ENCODE data around the gene ABHD15.
A peak's percentile ranks its signal among the peaks of the same experiment; 100 is the strongest.
"Not testable (repeated sequence)": the region's sequence is repeated elsewhere in the genome, so short reads cannot be mapped to it uniquely, and the experiment has no call there.

ABHD15 gene

DNA sequence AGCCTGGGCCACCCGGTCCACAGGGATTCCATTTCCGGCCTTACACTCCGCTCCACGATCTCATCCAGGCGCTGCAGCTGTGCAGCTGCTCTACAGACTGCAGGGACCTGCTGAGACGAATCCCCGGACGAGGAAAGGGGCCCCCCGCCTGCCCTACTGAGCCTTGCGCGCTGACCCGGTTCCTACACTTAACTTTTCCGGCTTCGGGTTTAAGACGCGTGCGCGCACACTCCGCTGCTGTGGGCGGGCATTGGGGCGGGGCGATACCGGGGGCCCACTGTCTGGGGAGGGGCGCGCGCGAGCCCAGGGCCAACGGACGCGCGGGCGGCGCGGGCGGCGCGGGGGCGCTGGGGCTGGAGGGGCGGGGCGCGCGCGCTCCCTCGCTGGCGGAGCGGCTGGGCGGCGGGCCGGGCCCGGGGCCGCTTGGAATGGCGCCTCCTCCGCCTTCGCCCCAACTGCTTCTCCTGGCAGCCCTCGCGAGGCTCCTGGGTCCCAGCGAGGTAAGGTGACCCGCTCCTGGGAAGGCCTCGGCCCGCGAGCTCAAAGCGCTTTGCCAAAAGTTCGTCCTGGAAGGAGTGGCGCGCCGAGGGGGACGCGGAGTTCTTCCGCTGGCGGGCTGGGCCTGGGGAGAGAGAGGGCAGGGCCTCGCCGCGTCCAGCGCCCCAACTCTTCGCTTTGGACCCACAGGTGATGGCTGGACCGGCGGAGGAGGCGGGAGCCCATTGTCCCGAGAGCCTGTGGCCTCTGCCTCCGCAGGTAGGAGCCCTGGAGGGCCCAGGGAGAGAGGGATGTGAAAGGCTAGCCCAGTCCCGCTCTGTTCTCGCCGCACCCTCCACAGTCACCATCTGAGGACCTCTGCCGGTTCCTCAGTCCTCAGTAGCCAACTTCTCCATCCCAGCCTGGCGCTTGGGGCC, 1.8 kb upstream of the ABHD15 start, which contains the start of gene TP53I13:
Gene TP53I13, plus strand, starts transcription at position 371 of the 914 bp plus-strand sequence. Its CDS starts 58 bp downstream, at position 429.
- DNase-seq, result peak; percentile 91

DNA sequence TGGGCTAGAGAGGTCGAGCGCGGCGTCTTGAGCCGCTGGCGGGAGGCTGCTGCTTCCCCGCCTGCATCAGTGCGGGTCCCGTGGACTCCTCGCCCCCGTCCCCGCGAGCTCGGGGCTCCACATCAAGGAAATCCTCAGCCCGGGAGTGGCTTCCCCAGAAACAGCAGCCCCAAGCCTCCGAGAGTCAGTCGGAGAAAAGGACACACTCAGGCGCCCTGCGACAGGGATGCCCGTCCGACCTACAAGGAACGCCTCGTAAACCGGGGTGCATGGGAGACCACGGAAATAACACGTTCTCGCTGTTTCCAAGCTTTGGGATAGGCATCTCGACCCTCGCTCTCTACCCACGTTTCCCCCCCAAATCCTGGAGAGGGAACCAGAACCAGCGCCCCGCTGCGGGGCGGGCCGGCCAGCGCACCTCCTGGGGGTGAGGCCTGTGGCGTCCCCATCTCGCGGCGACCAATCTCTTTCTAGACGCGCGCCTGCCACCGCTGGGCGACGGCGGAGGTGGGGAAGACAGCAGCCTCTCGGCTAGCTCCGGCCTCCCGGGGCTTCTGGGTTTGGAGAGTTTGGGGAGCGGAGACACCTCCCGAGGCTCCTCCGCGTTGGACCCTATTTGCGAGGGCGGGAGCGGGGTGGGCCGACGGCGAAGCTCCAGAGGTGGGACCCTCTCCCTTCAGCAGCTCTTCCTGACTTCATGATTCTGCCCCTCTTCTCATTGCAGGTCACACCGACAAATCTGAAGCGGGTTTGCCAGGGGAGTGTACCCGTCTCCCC, 905 bp upstream of the ABHD15 start:
- DNase-seq, result peak; percentile 81

DNA sequence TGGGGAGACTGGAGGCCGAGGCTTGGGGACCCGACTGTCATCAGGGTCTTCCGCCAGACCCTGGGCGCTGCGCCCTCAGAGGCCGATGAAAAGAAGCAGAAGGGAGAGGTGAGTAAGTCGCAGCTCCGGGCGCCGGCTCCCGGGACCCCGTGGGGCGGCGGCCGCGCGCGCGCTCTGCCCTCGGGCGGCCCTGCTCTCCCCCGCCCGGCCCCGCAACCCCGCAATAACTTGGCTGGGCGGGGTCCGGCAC, 392 bp upstream of the ABHD15 start:
- no peak for DNase-seq

DNA sequence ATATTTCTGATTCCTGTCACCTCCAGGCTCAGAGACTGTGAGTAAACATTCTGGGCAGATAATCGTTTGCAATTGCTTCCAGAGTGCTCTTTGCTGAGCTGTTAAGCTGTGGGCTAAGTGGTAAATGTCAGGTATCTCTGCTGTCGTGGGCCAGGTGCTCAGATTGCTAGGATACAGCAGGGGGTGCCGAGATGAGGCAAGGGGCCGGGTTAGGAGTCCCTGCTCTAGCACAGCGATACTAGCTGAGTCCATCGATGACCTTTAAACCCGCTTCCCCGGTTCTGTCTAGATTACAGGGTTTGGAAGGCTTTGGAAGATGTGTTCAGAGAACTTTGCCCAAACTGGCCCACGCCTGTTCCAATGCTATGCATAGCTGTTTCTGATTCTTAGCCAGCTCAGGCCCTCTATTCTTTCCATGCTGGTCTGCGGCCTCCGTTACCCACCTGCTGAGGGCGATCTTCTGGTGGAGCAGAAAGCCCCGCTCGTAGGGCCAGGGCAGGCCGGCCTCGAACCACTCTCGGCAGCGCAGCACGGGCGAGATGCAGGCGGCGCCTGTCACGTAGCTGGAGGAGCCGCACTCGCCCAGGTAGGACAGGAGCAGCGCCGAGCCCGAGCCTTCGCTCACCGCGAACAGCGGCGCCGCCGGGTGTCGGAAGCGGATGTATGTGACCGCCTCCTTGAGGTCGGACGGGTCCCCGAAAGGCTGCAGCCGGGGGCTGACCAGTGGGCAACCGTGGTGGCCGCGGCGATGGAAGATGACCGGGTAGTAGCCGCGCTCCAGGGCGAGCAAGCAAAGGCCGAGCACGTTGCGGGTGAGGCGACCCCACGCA, 979 bp downstream of the ABHD15 start:
- DNase-seq, result peak; percentile 61

DNA sequence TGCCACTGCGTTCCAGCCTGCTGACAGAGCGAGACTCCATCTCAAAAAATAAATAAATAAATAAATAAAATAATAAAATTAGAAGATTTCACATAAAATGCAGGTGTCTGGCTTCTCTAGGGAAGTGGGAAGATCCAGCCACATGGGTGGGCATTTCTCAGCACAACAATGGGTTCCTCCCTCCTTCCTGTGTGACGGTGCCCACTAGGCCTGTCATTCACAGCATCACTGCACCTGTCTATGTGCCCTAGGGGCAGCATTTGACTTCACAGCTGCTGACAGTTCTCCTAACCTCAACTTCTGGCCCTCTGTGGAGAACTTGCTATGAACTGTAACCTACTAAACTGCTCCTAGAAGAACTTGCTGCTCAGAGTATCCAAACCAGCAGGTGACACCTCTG, 3.0 kb downstream of the ABHD15 start:
- DNase-seq, result no peak

DNA sequence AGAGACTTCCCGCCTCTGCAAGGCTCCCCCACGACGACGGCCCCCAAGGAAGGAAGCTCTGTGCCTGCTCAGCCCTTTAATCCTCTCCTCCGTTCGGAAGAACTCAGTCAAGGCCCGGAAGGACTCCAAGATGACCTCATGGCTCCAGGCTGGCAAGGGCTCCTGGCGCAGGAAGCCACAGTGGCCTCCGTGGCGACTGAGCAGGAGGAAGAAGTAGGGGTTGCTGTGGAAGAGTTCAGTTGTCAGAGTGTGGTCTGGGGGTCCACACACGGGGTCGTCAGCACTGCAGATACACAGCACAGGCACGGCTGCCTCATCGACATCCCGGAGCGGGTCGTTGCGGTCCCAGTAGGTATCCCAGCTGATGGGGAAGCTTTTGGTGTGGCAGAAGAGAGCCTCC, 4.2 kb downstream of the ABHD15 start:
- no peak for DNase-seq

DNA sequence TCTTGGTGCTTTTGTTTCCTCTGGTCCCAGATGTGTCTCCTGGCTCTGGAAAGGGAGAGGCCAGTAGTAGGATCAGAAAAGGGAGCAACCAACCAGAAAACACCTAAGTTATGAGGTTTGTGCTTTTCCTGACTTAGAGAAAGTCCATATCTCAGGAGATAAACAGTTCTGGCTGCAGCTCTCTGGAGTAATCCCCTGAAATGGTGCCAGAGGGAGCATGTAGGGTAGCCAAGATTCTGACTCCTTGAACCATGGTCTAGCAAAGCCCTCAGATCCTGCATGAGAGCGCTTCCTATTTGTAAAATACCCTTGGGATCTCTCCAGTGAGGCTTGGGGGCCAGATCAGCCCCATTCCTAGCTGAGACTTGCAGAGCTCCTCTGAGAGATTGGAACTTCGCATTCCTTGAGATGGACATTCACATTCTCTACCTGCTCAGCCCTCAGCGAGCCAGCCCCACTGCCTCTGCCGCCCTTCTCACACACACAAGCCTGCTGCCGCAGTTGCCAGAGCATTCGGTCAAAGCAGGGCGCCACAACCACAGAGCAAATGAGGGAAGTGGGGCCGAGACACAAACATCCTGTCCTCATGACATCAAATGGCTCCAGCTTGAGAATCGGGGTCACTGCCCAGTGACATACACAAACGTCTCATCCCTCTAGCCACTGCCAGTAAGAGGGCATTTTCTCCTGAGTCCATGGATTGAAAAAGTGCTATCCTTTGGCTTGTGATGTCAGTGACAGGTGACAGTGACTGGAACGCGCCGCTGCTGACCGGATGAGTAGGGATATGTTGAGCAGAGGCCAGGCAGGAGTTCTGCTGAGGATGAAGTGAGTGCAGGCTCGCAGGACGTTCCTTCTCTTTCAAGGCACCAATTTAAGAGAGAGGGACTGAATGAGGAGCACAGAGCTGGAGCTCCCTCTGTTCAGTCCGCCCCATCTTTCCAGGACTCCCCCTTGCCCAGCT, 5.0 kb downstream of the ABHD15 start:
- no peak for DNase-seq

DNA sequence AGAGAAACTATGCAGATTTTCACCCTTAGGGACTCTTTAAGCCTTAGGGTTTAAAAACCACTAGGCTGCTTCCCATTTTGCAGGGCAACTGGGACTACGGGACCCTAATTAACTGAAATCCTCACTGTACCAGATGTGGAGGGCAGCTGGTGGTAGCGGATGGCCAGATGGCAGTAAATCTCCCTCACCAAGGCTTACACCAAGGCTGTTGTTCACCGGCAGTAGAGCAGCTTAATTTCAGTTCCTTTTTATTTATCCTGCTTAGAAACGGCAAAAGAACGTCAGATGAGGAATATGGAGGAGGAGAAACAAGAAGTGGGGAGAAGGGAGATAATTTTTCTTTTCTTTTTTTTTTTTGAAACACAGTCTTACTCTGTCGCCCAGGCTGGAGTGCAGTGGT, 6.5 kb downstream of the ABHD15 start:
- DNase-seq, result no peak

DNA sequence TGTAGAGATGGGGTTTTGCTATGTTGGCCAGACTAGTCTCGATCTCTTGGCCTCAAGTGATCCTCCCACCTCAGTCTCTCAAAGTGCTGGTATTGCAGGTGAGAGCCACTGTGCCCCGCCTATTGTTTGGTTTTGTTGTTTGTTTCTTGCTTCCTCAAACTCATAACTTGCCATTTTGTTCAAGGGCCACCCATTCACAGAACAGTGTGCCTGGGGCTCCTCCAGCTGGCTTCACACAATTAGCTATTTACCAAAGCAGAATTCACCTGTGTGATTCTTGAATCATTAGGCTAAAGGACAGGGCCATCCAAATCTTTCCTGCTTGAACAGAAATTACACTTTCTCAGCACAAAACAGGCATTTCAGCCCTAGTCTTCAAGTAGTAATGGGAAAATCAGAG, 7.2 kb downstream of the ABHD15 start:
- no peak for DNase-seq

DNA sequence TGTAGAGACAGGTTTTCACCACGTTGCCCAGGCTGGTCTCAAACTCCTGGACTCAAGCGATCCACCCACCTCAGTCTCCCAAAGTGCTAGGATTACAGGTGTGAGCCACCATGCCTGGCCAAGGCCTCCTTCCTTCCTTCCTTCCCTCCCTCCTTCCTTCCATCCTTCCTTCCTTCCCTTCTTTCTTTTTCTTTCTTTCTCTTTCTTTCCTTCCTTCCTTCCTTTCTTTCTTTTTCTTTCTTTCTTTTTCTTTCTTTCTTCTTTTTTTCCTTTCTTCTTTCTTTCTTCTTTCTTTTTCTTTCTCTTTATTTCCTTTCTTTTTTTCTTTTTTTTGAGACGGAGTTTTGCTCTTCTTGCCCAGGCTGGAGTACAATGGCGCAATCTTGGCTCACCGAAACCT, 8.7 kb downstream of the ABHD15 start:
- not testable (repeated sequence) for DNase-seq

DNA sequence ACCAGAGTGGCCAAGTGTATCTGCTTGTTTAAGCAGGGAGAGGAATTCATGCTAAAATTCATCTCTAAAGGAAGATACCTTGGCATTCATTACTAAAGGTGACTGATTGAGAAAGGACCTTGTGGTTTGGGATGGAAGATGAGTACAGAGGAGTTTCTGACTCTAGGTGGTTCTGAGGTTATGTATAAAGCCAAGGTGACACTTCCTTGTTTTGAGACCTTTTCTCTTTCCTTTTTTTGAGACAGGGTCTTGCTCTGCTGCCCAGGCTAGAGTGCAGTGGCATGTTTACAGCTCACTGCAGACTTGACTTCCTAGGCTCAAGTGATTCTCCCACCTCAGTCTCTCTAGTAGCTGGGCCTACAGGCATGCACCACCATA, 9.1 kb downstream of the ABHD15 start:
- no peak for DNase-seq

DNA sequence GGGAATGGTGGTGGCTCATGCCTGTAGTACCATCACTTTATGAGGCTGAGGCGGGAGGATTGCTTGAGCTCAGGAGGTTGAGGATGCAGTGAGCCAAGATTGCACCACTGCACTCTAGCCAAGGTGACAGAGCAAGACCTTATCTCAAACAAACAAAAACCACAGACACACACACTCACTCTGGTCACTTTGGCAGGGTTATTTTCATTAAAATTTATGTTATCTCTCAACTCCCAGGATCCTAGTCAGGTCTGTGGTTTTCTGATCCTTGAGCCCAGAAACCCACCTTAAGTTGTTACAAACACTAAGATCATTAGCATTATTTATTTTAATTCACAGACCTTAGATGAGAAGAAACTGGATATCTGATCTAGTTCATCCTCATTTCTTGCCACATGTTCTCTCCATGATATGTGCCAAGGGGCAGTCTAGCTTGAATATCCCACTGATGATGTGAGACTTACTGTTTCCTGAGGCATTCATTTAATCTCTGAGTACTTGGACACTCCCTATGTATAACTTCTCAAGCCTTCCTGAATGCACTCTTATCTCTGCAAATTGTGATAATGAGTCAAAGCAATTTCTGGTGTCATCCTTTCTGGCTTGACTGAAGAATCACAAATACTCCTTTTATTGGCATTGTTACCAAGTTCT, 9.6 kb downstream of the ABHD15 start:
- DNase-seq, result no peak

DNA sequence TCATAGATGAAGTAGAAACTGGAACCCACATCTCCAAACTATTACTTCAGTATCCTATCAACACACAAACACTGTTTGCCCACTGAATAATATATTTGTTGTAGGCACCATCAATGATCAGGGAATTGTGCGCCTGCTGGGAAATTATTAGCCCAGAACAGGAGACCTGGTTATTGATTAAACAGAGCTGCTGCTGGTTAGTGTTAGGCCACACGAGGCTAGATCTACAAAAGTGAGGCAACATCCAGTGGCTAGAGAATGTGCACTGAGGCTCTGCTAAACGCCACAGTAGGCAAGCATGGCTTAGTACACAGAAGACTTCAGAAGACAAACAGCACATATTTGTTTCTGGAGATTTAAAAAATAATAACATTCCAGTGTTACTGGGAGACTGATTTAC, 11.0 kb downstream of the ABHD15 start:
- no peak for DNase-seq

DNA sequence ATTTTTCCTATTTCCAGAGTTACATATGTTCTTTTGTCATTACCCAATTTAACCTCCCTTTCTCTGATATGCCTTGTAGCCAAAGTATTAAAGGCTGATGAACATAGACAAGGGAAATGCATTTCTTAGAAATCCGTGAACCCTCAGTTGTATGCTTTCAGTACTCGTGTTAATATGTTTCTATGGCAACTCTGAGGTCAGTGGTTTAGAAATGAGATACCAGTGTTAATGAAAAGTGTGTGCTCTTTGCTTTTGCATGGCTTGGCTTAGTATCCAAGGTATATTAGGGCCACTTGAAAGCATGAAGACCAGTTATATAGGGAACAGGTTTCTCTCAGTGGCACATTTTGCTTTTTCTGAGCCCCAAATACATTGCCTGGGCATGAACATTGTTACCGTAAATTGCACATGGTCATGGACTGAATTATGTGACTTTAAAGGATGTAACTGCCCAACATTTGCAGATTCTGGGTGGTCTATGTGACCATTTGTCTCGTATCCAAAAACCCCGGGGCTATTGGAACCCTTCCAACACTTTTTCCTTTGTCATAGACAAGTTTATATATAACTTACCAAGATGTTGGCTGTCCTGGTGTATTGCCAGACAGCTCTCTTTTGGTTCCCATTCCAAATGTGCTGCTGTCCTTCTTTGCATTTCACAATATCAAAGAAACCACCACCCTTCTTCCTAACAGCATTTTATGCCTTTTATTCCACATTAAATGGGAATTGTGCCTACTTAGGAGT, 17.5 kb downstream of the ABHD15 start:
- DNase-seq, result no peak

DNA sequence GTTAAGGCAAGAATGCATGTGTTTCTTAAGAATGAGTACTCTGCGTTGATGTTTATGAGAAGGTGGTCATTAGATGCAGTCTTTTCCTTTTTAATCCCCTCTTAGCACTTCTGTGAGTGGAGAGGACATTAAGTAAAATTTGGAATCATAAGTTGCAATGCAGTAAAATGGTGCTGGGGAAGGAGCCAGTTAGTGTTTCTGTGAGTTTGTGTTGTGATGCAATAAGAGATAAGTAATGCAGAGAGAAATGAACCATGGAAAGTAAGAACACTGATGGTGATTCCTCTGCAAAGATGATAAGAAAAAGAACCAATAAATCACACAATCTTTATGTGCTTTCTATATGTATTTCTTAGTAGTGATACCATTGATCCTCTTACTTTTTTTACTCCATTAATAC, 20.0 kb downstream of the ABHD15 start:
- no peak for DNase-seq

DNA sequence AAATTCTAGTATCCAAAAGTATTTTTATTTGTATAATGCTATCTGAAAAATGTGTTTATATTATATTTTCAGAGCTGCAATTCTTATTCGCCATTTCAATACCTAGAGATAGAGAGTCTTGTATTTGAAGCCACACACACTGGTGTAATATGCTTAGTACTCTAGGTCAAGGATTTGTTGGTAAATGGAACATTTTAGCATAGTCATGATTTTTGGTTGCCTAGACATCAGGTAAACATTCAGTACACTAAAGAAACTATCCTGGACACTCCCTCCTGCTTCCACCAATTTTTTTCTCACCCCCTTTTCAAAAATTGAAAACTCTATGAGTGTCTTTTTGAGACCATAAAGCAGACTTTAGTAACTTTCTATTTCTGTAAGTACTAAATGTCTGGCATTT, 20.8 kb downstream of the ABHD15 start:
- DNase-seq, result no peak

DNA sequence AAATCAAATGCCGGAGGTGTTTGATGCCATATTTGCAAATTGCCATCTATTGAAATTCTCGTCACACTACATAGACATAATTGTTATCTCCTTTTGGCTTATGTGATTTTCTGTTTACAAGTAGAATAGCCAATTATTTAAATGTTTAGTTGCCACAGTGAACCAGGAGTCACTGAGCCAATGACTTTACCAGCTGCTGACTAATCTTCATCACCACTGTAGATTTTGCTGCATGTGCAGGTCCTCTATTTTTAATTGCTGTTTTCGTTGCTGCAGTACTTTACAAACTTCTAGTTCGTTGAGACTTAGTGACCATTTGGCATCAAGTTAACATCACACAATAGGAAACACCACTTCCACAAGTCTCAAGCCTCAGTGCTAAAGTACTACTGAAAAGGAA, 22.8 kb downstream of the ABHD15 start:
- no peak for DNase-seq

DNA sequence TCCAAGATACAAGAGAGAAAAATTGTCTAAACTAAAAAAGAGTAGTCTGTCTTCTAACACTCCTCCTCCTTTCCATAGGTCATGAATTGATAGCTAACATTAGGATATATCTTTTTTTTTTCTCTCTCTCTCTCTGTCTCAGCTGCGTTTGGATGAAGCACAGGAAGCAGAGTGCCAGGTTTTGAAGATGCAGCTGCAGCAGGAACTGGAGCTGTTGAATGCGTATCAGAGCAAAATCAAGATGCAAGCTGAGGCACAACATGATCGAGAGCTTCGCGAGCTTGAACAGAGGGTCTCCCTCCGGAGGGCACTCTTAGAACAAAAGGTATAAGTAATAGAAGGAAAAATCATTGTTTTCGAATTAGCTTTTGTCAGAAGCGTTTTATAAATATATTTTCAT, 32.9 kb downstream of the ABHD15 start:
- DNase-seq, result no peak

DNA sequence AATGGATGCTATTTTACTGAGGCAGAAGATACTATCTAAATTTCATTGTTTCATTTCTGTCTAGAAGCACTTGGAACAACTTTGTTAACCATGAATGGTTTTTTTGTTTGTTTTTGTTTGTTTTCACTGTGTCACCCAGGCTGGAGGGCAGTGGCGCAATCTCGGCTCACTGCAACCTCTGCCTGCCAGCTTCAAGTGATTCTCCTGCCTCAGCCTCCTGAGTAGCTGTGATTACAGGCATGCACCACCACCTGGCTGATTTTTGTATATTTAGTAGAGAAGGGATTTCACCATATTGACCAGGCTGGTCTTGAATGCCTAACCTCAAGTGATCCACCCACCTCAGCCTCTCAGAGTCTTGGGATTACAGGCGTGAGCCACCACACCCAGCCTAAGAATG, 40.5 kb downstream of the ABHD15 start:
- no peak for DNase-seq

DNA sequence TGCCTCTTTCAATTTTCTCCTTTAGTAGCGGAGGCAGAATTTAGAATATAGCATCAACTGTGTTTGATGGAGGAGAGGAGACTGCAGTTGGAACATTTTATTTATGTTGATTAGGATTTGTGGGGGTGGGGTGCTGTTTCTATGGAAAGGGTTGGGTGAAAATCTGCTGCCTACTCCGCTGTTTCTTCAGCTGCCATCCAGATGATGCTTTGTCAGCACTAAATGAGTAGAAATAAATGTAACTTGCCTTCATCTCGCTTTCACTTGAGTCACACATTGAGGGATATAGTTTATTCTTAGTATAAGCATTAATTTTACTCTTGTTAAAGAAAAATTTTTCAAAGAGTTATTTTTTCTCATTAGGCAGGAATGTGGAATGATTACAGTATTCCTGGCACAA, 42.1 kb downstream of the ABHD15 start:
- no peak for DNase-seq

DNA sequence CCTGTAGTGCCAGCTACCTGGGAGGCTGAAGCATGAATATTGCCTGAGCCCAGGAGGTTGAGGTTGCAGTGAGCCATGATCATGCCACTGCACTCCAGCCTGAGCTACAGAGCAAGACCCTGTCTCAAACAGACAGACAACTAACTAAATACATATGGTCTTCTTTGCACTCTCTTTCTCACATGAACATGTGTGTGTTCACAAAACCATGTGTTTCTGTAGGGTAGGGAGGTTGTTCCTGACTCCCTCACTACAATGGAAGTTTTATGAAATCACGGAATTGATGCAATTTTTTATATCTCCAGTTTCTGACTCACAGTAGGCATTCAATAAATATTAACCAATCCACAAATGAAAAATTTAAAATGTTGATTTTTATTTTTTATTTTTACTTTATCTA, 48.5 kb downstream of the ABHD15 start:
- no peak for DNase-seq
